ENCODE results near the gene RPP21.
"Not testable (repeated sequence)": the region's sequence is repeated elsewhere in the genome, so short reads cannot be mapped to it uniquely, and the experiment has no call there.

Gene RPP21

DNA sequence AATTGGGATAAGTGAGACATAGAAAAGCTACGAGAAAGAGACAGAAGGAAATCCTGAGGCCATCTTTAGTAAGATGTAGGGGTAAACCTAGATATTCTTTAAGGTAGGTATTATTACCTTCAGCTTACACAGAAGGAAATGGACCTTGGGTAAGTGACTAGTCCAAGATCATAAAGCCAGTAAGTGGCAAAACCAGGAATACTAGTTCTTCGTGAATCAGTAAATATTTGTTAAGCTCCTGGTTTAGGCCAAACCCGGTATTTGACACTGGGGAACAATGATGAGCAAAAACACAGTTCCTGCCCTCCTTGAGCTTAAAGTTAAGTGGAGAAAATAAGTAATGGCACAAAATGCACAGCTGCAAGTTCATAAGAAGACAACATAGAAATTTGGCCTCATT is 13.0 kb upstream of the RPP21 start:
- no peak for DNase-seq

DNA sequence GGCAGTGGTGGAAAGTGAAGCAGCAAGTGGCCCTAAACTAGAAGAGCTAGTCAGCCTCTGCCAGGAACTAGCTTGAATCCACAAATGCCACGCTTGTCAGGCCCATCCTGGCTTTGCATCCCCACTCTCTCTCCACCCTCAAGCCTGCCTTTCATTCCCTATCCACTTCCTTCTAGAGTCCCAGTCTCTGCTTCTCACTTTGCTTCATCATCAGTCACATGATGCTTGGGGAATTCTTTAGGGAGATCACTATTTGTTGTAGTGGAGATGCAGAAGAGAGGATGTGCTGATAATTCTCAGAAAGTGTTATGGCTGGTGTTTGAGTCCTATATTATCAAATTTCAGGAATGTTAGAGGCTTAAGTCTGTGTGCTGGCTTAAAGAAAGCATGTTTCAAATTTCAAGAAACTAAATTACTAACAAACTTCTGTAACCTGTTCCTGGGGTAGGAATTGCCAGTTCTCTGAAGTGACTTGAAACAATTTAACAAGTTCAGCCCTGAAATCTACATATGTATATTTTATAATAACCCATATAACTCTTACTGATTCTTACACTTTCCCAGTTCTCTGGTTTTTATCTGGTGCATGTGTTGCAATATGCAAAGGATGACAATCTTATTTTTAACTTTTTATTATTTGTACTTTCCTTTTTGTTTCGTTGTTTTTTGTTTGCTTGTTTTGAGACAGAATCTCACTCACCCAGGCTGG is 10.7 kb upstream of the RPP21 start:
- no peak for DNase-seq

DNA sequence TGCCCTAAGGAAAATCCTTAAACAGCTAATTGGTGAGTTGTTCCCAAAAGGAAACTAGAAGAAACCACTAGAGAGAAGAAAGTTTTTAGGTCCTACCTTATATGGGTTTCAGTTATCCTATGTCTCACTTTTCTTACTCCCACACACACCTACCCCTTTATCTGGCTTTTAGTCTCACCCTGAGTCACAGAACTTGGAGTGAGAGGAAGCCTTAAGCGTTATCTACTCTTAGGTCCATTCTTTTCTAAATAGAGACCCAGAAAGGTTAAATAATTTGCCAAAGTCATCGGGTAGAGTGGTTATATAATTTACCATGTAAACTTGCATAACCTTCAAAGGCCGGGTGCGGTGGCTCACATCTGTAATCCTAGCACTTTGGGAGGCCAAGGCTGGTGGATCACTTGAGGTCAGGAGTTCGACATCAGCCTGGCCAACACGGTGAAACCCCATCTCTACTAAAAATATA is 4.3 kb upstream of the RPP21 start:
- DNase-seq: no peak

DNA sequence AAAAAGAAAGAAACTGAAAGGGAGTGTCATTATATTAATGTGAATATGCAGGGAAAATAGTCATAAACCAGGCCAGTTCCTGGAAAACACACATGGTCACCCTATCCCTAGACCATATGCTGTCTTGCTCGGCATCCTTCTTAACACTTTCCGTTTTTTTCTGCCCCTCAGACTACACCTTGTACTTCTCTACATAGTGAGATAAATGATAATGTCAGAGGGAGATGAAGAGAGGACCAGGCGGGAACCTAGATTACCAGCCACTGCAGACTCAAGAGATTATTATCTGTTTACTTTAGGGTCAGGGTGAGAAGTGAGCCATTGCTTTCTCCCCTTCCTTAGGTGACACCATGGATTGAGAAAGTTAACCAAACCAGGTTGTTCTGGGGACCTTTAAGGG is 3.7 kb upstream of the RPP21 start:
- DNase-seq: no peak

DNA sequence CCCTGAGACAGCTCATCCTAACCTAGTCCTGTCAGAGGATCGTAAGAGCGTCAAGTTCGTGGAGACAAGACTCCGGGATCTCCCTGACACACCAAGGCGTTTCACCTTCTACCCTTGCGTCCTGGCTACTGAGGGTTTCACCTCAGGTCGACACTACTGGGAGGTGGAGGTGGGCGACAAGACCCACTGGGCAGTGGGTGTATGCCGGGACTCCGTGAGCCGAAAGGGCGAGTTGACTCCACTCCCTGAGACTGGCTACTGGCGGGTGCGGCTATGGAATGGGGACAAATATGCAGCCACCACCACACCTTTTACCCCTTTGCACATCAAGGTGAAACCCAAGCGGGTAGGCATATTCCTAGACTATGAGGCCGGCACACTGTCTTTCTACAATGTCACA is 3.2 kb upstream of the RPP21 start:
- DNase-seq: no peak

DNA sequence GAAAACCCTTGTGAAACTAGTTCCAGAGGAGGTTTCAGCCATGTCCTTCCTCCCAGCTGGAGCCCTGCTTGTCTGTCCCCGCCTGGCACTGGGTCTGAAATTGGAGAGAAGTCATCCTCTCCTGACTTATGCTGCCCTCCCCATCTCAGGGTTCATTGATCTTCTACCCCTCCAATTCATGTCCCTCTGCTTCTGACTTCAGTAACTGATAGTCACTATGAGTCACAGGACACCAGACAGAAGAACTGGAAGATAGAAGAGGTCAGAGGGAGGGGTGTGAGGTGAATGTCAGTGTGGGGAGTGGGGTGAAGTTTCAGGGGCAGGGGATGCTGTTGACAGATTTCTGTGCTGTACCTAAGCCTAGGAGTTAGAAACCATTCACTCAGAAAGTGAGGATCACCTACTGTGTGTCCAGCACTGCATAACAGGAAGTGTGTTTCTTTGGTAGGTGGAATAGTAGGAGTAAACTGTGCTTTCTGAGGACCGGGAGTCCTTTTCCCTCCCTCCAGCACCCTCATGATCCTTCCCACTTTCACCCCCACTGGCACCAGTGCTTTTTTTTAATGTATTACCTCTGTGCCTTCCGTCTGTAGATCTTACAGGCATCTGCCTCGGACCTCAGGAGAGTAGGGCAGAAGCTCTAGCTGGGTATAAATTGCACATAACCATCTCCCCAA is 627 bp upstream of the RPP21 start:
- DNase-seq: no peak

DNA sequence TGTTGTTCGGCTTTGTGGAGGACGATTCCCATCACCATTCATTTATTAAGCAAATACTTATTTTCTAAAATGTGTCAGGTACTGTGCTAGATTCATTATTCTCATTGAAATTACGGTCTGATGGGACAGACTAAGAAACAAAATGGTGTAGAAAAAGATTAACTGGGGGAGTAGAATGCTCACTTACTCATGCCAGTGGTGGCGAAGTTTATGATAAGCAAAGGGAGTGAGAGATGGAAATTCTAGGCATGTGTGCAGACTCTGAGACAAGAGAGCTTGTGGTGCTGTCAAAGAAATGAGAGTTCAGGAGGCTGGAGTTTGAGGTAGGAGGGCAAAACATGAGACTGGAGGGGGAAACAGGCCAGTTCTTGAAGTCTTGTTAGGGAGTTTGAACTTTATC is 896 bp downstream of the RPP21 start:
- no peak for DNase-seq

DNA sequence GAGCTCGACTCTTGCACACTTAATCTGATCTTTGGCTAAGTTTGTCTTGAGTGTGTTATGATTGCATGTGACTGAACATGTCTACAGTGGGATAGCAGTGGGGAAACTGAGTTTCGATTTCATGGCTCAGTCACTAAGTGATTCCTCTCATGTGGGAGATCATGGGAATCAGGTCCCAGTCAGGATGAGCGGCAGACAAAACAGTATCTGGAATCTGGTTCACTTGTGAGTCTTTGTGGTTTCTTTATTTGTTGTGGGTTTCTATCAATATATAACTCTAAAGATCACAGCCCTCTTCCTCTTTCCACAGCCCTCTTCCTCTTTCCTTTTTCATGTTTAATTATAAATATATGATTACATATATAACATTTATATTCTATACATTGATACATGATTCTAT is 4.0 kb downstream of the RPP21 start:
- DNase-seq: no peak

DNA sequence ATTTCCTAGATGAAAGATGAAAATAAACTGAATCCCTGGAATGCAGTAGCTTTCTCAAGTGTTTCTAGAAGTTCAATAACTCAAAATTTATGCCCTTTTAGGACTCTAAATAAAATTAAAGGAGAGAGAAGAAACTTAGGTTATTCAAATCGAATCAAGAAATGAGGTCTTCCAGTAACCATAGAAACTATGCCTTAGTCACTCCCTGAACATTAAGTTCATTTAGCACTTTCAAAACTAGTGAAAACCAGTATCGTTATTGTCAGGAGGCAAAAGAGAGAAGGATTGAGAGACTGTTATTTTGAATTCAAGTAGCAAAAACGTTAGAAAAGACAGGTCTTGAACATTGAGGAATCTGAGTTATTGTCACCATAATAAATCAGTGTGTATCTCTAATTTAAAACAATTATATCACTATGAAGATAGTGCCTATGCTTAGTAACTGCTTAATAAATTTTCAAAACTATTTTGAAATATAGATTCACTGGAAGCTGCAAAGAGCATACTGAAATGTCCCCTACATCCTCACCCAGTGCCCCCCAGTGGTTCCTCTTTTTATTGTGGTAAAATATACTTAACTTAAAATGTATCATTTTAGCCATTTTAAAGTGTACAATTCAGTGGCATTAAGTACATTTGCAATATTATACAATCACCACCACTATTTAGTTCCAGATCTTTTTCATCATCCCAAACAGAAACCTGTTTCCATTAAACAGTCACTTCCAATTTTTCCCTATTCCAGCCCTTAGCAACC is 4.6 kb downstream of the RPP21 start:
- no peak for DNase-seq

DNA sequence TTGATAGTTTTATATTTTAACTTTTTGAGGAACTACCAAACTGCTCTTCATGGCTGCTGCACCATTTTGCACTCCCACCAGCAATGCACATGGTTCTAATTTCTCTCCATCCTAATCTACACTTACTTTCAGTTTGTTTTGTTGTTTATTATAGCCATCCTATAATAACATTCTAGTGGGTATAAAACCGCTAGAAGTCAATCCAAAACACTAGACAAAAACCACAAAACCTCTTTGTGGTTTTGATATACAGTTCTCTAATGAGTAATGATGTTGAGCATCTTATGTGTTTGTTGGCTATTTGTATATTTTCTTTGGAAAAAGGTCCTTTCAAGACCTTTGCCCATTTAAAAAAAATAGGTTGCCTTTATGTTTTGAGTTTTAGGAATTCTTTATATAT is 5.6 kb downstream of the RPP21 start:
- no peak for DNase-seq

DNA sequence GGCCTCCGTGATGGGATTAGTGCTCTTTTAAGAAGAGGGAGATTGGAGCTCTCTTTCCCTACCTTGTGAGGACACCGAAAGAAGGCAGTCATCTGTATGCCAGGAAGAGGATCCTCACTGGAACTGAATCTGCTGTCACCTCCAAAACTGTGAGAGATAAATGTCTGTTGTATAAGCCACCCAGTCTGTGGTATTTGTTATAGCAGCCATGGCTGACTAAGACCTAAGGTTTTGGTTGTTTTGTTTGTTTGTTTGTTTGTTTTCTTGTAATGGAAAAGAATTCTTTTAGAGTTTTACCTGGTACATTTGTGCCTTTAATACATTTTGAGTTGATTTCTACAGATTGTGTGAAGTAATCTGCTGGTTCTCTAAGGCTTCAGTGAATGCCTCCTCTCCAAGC is 7.6 kb downstream of the RPP21 start:
- DNase-seq: no peak

DNA sequence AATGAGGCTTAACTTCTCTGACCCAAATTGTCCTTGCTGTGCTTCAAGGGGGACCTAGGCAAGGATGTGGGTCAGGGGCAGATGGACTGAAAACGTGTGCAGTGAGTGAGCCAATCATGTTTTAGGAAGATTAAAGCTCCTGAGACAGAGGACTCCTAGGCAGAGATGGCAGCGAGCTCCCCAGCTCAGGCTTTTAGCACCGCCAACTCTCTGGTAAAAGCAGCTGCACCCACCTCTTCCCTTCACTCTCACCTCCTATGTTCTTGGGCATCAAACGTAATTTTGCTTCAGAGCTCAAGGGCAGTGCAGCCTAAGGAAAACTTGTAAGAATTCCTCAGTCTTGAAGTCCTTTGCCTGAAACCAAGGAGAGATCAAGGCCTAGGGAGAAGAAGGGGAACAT is 10.3 kb downstream of the RPP21 start:
- no peak for DNase-seq

DNA sequence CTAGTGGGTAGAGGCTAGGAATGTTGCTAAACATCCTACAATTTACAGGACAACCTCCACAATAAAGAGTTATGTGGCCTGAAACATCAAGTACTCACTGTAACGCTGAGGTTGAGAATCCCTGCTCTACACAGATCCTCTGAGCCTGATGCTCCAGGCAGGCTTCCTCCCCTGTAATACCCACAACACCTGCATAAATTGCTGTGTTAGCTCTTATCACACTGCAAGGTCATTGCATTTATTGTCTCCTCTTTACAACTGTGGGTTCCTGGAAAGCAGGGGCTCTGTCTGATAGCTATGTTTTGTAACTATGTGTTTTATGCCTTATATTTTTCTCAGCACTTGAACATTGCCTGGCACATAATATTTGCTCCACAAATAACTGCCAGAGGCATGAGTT is 11.6 kb downstream of the RPP21 start:
- DNase-seq: no peak

DNA sequence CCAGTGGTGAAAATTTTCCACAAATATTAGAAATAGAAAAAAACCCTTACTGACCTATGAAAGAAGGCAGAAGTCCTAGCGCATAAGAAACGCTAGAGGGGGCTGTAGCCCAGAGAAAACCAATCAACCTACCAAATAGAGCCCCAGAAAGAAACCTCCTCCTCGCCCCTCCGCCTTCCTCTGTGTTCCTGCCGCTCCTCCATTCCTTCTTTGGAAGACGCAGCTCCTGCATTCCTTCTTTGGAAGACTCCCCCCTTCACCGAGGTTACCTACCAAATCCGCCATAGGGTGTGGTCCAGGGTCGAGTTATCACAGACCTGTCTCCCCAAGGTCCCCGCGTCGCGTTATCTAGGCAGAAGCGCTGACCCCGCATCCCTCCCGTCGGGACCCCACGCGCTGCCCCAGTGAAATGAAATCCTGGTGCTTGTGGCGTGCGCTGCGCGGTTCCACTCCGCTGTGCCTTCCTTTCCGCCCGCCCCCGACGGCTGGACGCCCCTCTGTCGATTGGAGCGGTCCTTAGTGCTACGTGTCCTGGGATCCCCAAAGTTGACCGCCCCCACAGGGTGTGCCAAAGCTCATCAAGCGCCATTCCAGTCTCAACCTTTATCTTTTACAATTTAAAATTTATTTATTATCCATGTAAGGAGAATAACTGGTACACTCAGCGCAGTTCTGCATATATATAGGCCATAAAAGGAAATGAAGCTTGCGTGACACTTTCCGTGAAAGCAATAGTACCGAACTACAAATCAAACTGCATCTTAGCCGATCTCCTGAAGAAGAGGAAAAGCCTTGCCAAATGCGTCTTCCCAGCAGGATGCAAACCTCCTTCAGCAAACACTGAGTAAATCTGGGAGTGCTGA is 13.0 kb downstream of the RPP21 start:
- DNase-seq: peak; percentile 74

DNA sequence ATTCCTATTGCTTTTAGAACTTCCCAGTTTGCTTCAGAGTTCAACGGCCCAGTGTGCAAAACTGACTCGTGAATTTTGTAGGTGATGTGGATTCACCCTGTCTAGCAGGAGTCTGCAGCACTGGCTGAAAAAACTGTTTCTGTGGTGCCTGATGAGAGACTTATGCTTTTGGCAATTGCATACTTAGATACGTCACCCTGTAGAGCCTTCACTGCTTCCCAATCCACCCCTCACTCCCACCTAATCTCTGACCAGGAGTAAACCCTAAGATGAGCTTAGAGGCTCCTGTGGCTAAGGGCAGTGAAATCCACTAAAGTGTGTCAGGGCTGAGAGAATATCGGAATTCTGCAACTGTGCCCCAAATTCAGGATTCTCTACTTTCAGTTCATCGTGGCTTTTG is 14.3 kb downstream of the RPP21 start:
- DNase-seq: no peak

DNA sequence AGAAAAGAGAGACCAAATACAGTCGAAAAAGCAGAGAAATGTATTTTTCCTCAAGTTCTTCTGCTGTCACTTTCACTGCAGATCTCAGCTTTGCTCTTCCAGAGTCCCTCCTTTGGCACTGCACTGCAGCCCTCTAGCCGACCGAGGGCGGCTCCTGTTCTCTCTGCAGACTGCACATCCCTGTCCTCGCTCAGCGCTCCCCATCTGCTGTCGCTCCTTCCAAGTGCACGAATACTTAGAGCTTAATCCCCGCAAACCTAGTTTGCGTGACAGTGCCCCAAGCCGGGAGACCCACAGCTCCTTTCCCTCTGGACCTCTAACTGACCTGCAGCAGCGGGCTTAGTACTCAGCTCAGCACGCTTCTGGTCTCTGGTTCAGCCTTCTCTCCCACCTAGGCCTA is 15.2 kb downstream of the RPP21 start:
- no peak for DNase-seq

DNA sequence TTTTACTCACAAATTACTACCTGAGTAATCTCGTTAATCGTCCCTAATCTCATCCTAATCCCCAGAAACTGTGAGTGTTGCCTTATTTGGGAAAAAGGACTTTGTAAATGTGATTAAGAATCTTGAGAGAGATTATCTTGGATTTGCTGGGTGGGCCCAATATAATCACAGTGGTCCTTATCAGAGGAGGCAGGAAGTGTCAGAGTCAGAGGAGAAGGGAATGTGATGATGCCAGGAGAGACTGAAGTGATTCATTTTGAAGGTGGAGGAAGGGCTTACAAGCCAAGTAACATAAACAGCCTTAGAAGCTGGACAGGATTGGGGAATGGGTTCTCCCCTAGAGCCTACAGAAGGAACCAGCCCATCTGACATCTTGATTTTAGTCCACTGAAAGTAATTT is 16.7 kb downstream of the RPP21 start:
- no peak for DNase-seq

DNA sequence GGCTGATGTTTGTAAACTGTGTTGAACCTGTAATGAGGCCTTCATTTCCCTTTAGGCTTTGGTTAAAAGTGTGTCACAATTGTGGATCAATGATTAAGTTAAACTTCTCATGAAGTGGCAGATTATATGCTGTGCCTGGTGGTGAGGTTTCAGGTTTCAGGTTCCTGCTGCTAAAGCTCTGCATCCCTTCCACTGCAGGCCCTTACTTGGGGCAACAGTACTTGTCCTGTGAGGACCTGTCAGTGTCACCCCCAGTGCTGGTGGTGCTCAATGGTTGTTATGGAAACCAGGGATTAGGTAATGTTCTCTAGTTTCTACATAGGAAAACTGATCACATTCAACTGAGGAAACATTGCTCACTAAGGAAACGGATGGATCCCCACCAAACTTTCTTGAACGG is 18.5 kb downstream of the RPP21 start:
- DNase-seq: no peak

DNA sequence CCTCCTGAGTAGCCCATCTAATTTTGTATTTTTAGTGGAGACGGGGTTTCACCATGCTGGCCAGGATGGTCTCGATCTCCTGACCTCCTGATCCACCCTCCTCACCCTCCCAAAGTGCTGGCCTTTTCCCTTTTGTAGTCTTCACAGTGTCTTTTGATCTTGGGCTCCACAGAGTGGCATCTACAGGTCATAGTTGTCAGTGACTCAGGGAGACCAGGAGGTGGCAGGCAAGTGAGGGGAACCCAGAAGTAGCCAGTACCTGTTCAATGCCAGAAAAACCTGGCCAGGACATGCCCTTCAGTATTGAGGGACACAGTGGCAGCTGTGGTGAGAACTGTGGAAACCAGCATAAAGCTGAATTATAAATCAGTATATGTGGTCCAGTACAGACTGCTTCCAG is 19.6 kb downstream of the RPP21 start:
- DNase-seq: no peak

DNA sequence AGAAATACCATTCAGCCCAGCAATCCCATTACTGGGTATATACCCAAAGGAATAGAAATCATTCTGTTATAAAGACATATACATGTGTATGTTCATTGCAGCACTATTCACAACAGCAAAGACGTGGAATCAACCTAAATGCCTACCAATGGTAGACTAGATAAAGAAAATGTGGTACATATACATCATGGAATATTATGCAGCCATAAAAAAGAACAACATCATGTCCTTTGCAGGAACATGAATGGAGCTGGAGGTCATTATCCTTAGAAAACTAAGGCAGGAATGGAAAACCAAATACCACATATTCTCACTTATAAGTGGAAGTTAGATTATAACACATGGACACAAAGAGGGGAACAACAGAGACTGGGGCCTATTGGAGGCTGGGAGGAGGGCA is 24.3 kb downstream of the RPP21 start:
- not testable (repeated sequence) for DNase-seq

DNA sequence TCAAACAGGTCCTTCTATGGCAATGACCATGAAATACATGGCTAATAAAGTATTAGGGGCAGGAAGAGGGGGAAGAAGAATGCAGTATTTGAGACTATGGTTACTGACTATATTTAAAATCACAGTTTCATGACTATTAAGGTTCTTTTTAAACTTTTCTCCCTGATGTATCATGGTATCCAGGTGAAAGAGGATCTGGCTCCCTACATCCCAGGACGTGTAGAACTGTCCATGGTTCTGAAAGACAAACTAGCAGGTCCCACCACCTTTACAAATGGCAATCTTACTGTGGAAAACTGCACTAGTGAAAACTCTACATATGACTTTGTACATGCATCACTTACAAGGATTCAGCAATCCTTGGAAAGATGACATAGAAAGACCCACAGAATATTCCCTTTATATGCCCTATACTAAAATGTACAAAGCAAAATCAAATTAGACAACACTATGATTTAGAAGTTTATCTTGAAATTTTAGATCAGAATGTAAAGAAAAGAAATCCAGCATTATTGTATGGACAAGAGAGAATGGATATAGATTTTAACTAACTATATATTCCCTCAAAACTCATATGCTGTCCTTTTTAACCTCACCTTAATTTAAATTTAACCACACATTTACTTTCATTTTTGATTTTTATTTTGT is 33.5 kb downstream of the RPP21 start:
- no peak for DNase-seq

DNA sequence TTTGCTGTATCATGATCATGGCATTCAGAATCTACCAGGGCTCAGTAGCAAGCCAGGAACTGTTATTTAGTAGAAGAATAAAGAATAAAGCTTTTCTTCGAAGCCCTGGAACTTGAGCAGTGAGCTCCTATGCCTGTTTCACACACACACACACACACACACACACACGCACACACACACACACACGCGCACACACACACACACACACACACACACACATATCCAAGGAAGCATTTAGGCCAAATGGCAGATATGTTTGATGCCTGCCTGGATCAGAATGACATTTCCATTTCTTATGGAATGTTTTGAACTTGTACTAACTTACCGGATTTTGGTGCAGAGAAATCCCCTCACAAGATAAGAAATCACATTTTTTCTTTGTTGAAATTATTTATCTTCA is 35.5 kb downstream of the RPP21 start:
- DNase-seq: no peak

DNA sequence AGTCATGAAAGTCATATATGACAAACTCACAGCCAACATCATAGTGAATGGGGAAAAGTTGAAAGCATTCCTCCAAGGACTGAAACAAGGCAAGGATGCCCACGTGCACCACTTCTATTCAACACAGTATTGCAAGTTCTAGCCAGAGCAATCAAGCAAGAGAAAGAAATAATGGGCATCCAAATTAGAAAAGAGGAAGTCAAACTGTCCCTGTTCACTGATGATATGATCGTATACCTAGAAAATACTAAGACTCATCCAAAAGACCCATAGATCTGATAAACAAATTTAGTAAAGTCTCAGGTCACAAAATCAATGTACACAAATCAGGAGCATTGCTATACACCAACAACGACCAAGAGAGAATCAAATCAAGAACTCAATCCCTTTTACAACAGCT is 41.2 kb downstream of the RPP21 start:
- no peak for DNase-seq

Measured in CD4-positive, alpha-beta T cell treated with Interleukin-17A for 1 hour (primary cell).